NCI-H146 (cell line): ENCODE measurements around the gene PNPLA1.
"Not testable (repeated sequence)": the region's sequence is repeated elsewhere in the genome, so short reads cannot be mapped to it uniquely, and the experiment has no call there.

Experiments
- DNase-seq: peaks from one replicate; lab custom pipeline; 2025; lab: John Stamatoyannopoulos, UW

The PNPLA1 gene

DNA sequence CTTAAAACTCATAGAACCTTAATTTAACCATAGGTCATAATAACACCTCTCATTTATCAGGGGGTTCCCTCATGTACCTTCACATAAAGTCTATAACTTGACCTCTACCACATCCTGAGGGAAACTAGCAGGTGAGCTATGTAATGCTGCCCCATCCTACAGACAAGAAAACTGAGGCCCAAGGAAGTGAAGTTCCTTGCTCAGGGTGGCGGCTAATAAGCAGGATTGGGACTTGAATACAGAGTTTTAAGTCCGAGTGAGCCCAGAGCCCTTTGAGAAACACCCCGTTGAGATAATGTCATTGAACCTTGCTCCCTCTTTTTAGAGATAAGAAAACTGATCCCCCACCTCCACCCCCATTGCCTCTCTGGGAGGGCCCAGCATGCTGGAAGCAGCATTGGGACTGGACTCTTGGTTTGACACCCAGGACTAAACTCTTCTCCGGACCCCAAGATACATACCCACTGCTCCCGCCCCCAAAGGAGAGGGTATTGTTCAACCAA is 66.4 kb downstream of the PNPLA1 start:
- no peak for DNase-seq

- no peak for DNase-seq
Measured at GRCh38 chr6:36336779-36337241, 67.0 kb downstream of the PNPLA1 start, which contains the start of gene BNIP5. BNIP5 (minus strand) TSS chr6:36336888; CDS start chr6:36330690, 6,198 bp downstream.

DNA sequence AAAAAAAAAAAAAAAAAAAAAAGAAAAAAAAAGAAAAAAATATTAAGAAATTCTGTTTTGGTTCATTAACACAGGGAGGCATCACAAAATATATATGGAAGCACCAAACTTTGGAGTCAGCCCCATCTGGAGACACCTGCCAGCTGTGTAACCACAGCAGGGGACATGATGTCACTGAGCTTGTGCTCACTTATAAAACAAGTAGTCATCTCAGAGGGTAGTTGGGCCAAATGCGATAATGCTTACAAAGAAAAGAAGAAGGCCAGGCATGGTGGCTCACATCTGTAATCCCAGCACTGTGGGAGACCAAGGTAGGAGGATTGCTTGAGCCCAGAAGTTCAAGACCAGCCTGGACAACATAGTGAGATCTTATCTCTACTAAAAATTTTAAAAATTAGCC is 68.0 kb downstream of the PNPLA1 start:
- peak; percentile 42 for DNase-seq

GRCh38 chr6:36338223-36338622 is 68.4 kb downstream of the PNPLA1 start:
- not testable (repeated sequence) for DNase-seq

DNA sequence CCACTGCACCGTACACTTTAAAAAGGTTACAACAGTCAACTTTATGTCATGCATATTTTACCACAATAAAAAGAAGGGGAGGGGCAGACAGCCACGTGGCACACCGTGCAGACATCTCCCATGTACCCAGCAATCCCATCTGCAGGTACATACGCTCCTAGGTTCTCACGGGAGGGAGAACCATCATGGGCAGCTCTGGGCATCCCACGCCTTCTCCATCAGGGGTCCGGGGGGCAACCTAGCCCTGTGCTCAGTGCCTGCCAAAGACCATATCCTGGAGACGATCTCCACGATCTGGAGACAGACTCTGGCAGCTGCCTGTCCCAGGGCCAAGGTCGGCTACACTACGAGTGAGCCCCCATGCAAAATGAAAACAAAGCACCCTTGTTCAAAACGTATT is 69.3 kb downstream of the PNPLA1 start:
- no peak for DNase-seq

- DNase-seq = no peak
Measured at GRCh38 chr6:36340306-36340617, 70.4 kb downstream of the PNPLA1 start.

- DNase-seq = peak; percentile 71
Measured at GRCh38 chr6:36340618-36341454, 71.0 kb downstream of the PNPLA1 start.

DNA sequence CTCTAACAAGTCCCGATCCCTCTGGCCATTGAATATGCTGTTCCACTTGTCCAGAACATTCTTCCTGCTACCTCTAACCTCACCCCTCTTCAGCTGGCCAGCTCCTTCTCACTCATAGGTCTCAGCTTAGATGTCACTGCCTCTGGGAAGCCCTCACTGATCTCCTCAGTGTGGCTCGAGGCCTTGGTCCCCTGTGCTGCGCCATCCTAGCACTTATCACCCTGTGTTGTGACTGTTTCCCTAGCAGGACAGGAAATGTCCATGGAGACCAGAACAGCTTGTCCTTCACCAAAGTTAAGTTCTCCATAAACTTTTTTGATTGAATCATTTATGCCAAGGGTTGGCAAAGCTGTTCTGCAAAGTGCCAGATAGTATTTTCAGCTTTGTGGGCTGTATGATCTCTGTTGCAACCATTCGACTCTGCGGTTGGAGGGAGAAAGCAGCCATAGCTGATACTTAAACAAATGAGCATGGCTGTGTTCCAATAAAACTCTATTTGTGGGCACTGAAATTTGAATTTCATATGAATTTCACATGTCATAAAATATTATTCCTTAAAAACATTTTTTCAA is 73.3 kb downstream of the PNPLA1 start:
- DNase-seq = no peak

DNA sequence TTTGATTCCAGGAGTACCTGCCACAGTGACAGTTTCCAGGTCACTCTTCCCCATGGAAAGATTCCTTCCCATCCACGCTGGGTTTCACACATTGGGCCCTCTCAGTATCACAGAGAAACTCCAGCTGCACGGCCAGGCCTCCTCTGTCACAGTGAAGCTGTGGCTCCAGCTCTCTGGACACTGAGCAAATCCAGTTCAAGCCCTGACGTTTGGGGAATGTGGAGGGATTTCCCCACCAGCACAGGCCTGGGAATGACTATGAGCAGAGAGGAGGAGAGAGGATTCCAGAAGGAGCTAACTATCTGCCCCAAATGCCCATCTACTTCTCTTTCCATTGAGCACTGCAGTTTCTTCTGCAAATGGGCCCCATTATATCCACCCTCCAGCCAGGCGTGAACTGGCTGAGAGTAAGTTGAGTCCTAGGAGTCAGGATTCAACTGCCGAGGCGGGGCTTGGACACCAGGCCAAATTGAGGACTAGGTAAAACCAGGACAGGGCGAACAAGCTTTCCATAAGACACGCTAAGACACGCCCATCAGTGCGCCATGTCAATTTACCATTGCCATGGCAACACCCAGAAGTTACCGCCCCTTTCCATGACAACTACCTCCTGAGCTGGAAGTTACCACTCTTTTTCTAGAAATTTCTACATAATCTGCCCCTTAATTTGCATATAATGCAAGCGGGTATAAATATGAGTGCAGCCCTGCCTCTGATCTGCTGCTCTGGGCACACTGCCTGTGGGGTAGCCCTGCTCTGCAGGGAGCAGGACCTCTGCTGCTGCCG is 76.0 kb downstream of the PNPLA1 start:
- no peak for DNase-seq

- DNase-seq = no peak
Measured at GRCh38 chr6:36346486-36347273, 76.8 kb downstream of the PNPLA1 start.

- no peak for DNase-seq
Measured at GRCh38 chr6:36347621-36348020, 77.8 kb downstream of the PNPLA1 start.

GRCh38 chr6:36349240-36349639 is 79.4 kb downstream of the PNPLA1 start:
- peak; percentile 91 for DNase-seq

GRCh38 chr6:36350082-36350481 is 80.2 kb downstream of the PNPLA1 start:
- no peak for DNase-seq

- no peak for DNase-seq
Measured at GRCh38 chr6:36350681-36351571, 81.1 kb downstream of the PNPLA1 start.

GRCh38 chr6:36352477-36353157 is 82.8 kb downstream of the PNPLA1 start:
- no peak for DNase-seq

- no peak for DNase-seq
Measured at GRCh38 chr6:36353411-36353915, 83.6 kb downstream of the PNPLA1 start.

DNA sequence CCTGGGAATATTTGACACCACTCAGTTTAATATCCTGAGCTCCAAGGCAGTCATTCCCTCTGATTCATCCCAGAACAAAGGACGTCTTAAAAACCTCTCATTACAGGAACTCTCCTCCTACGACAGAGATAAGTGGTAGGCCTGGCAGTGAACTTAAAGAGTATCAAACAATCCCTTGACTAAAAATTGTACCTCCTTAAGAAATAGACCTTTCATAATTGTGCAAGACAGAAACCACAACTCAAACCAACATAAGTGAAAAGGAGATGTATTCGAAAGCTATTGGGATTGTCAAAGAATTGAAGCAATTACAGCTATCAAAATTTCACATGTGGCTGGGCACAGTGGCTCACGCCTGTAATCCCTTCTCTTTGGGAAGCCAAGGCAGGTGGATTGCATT is 86.0 kb downstream of the PNPLA1 start:
- DNase-seq = no peak

DNA sequence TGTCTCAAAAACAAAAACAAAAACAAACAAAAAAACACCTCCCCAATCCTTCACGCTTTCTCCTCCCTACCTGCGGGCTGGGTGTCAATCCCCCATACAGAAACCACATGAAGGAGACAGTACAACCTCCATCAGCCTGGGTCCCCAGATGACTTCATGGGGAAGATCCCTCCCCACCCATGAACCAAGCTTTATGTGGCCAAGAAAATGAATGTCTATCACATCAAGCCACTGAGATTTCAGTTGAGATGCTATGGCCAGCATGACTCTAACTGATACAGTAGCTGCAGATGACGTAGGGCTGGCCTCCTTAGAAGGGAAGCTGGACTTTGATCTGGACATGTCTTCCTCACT is 88.0 kb downstream of the PNPLA1 start:
- no peak for DNase-seq
